SU-DHL-6 (cell line): Measurements from ENCODE around the gene DNMT1.

Experiments
- CTCF ChIP-seq: fragments of 200-600 bp; sonication (generic); IDR thresholded peaks from one replicate; pipeline ENCODE4 v1.5.1; 2017; ENCODE audit warnings: antibody characterized with exemption, mild to moderate bottlenecking, low read length, moderate library complexity; ENCODE audit not compliant: insufficient read depth, poor library complexity, severe bottlenecking
- EZH2phosphoT487 ChIP-seq: fragments of 200-600 bp; sonication (generic), shearing (Covaris generic); conservative IDR thresholded peaks from 2 replicates; pipeline ENCODE4 v1.6.1; 2018; ENCODE audit warnings: mild to moderate bottlenecking, antibody characterized with exemption, low read length, moderate library complexity, mixed read lengths

GRCh38 chr19:10110076-10110971 is 84.4 kb downstream of the DNMT1 start:
- no peak for TF ChIP-seq CTCF
- TF ChIP-seq EZH2phosphoT487 = no peak
